Brain microvascular endothelial cell (primary cell): ENCODE data around the gene SLC17A8.

ENCODE experiments used
- DNase-seq: peaks from one replicate; pipeline ENCODE4 v3.0.0-alpha.2; 2020
- H3K27ac ChIP-seq: fragments of 250-450 bp; sonication (Bioruptor Pico); 2 replicates; pipeline ENCODE4 v1.5.1; 2020; ENCODE audit warnings: mild to moderate bottlenecking, moderate library complexity
- H3K27me3 ChIP-seq: fragments of 250-450 bp; sonication (Bioruptor Pico); replicated peaks from 2 replicates; pipeline ENCODE4 v1.5.1; 2020; ENCODE audit warnings: mild to moderate bottlenecking
- H3K36me3 ChIP-seq: fragments of 250-450 bp; sonication (Bioruptor Pico); replicated peaks from 2 replicates; pipeline ENCODE4 v1.5.1; 2020; ENCODE audit warnings: mild to moderate bottlenecking
- H3K4me3 ChIP-seq: 2 replicates; pipeline ENCODE4 v1.5.1; 2011; ENCODE audit warnings: low read depth, mild to moderate bottlenecking, control low read depth, low read length, moderate library complexity
- in situ Hi-C: cut with HindIII; loops from 2 replicates; pipeline ENCODE4 v1.10.0; 2017; ENCODE audit warnings: low sequenced_read_pairs, low pct_ligation_motif_present
- TF ChIP-seq, protein P1 (sequence below): IDR thresholded peaks from 2 replicates; pipeline ENCODE4 v1.5.1; 2011; ENCODE audit warnings: low read depth, mild to moderate bottlenecking, moderate library complexity, low read length, control low read depth, inconsistent platforms; ENCODE audit errors: missing control alignments

The SLC17A8 gene

DNA sequence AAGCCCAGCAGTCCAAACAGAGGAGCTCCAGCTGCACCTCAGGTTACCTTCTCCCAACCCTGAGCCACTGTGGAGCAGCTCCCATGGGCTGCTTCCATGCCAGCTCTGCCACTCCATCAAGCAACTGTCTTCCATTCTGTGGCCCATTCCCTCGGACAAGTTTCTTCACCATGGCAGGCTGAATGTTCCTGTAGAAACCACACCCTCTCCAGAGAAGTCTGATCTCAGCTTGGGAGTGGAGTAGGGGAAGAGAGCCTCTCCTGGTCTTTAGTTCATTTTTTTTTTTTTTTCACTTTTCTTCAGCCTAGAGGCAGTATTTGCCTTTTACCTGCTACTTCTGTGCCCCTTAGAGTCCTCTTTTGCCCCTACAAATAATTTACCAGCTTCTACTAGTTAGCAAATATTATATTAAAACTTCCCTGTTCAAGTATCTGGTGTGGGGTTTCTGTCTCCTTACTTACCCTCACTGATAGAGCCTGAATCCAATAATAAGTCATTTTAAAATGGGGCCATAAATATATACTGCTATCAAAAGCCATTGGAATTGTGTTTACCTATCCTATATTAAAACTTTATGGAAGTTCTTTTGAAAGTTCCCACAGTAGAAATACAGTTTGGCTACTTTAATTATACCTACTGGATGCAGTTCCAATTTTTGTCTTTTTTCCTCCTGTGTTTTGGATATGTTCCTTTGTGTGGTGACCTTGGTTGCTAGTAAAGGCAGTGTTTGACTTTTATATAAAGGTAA lies 11.7 kb upstream of the SLC17A8 start:
- Histone ChIP-seq H3K27ac (no peak overlapping the region), H3K36me3 (peaks cover 2% of the 10 kb centered on the region), H3K27me3 (no peaks in the 10 kb centered on the region), H3K4me3 (no peak overlapping the region)
- DNase-seq = no peak
- TF ChIP-seq, protein P1, sequence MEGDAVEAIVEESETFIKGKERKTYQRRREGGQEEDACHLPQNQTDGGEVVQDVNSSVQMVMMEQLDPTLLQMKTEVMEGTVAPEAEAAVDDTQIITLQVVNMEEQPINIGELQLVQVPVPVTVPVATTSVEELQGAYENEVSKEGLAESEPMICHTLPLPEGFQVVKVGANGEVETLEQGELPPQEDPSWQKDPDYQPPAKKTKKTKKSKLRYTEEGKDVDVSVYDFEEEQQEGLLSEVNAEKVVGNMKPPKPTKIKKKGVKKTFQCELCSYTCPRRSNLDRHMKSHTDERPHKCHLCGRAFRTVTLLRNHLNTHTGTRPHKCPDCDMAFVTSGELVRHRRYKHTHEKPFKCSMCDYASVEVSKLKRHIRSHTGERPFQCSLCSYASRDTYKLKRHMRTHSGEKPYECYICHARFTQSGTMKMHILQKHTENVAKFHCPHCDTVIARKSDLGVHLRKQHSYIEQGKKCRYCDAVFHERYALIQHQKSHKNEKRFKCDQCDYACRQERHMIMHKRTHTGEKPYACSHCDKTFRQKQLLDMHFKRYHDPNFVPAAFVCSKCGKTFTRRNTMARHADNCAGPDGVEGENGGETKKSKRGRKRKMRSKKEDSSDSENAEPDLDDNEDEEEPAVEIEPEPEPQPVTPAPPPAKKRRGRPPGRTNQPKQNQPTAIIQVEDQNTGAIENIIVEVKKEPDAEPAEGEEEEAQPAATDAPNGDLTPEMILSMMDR = no peak
- in situ Hi-C loops = no loop called here

DNA sequence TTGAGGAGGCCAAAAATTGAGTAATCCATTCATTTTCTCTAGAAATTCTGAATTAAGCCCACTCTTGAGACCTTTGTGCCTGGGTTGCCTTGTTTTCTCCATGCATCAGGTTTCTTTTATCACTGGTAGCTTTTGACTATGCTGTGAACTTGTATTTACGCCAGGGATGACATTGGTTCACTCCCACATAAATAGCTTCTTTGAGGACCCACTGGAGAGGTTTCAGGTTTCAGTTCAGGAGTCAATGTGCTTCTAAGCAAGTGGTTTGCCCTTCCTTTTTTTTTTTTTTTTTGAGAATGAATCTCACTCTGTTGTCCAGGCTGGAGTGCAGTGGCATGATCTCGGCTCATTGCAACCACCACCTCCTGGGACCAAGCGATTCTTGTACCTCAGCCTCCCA lies 10.2 kb upstream of the SLC17A8 start:
- H3K27ac ChIP-seq = no peak overlapping the region
- TF ChIP-seq, protein P1 = no peak
- in situ Hi-C loops = no loop called here

DNA sequence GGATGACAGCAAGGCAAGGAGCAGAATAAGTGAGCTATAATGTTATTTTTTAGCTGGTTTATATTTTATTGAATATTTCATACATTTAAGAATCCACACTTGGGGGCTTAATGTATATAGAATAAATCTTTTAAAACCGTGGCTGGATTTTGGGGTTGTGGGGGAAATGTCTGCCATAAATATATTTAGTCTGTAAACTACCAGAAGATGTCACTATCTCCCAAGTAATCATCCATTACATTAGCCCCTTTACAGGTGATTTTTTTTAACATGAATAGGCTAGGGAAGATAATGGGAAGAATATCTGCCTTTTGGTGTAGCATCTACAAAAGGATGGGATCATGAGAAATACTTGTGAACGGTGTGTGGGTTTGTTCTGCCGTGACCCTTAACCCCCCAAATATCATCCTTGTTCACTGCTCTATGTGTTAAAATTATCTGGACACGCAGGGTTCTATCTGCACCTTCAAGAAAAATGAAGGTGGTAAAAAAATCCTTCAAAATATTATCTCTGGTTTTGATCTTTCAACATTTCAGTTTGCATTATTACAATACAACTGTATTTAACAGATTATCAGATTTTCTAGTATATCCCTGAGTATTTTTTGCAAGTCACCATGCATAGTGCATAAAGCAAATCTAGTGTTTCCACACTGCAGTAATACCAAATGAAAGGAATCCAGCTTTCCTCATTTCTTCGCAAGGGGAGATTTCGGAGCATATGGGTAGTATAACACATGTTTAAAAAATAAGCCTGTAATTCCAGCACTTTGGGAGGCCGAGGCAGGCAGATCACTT lies 8.0 kb upstream of the SLC17A8 start:
- no peak for DNase-seq
- Histone ChIP-seq H3K36me3 (no peaks in the 10 kb centered on the region), H3K4me3 (no peak overlapping the region), H3K27me3 (no peaks in the 10 kb centered on the region), H3K27ac (no peak overlapping the region)
- in situ Hi-C loops = no loop called here
- TF ChIP-seq, protein P1 = peak; percentile 18

More for the DNA sequence above, 10.2 kb upstream of the SLC17A8 start:
- H3K36me3 ChIP-seq = peaks cover 2% of the 10 kb centered on the region
- H3K4me3 ChIP-seq = no peak overlapping the region
- DNase-seq = no peak
- H3K27me3 ChIP-seq = no peaks in the 10 kb centered on the region

DNA sequence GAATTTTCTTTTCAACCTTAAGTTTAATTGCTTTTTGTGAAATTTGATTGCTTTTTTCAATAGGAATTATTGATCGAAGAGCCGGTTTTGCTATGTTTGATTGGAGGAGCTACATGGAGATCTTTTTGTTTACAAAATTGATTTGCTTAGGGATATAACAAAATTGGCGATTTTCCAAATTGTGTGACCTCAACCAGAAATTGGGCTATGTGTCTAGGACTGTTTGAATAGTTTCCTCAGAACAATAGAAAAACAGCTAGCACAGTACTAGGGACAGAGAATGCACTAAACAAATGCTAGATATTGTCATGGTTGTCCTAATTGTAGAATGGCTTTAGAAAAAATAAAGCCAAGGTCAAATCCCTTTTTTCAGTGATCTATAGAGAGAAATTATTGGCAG lies 2.4 kb downstream of the SLC17A8 start:
- H3K27me3 ChIP-seq = peaks cover 2% of the 10 kb centered on the region
- no peak overlapping the region for H3K4me3 ChIP-seq
- TF ChIP-seq, protein P1 = no peak
- DNase-seq = no peak
- H3K36me3 ChIP-seq = no peaks in the 10 kb centered on the region
- H3K27ac ChIP-seq = no peak overlapping the region
- in situ Hi-C loops = no loop called here

DNA sequence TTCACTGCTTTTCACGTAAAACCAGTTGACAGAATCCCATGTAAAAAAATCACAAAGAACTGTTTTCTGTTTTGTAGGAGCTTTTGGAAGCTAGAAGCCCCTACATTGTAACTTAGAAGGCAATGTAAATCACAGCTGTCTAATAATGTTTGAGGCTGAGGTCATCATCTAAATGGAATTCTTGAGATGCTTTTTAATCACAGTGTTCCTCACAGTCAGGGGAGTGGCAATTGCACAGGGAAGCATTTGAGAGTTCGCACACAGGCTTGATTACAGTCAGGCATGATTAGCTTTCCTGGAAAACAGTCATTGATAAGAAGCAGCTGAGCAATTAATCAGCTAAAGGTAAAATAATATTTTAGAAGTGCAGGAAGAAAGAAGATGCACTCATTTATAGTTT lies 2.9 kb downstream of the SLC17A8 start:
- TF ChIP-seq, protein P1 = no peak
- Histone ChIP-seq H3K27me3 (peaks cover 2% of the 10 kb centered on the region), H3K27ac (no peak overlapping the region), H3K36me3 (no peaks in the 10 kb centered on the region), H3K4me3 (no peak overlapping the region)
- in situ Hi-C loops = no loop called here
- no peak for DNase-seq
